Colonic mucosa (tissue), 4 donors: ENCODE results near the gene DUS1L. TPM values are rescaled to one million over a fixed set of nuclear protein-coding genes. Genes with fewer than 3 reads are reported as not detected.

Experiments used
- DNase-seq: peaks from one replicate; pipeline ENCODE4 v3.0.0-alpha.2; 2020
- H3K27ac ChIP-seq: fragments of 200-600 bp; one replicate; pipeline ENCODE4 v1.8.0; 2021
- H3K27me3 ChIP-seq: fragments of 200-600 bp; one replicate; pipeline ENCODE4 v1.8.0; 2021
- H3K36me3 ChIP-seq: fragments of 200-600 bp; one replicate; pipeline ENCODE4 v1.8.0; 2021
- H3K4me1 ChIP-seq: fragments of 200-600 bp; one replicate; pipeline ENCODE4 v1.8.0; 2021; ENCODE audit warnings: mild to moderate bottlenecking
- H3K4me3 ChIP-seq: fragments of 200-600 bp; one replicate; pipeline ENCODE4 v1.8.0; 2021
- H3K9ac ChIP-seq, 2 donors: one replicate each; pipeline ENCODE4 v1.7.0; 2013; ENCODE audit warnings: control low read depth in 2 of 2, low read depth in 2 of 2, low read length in 2 of 2
- H3K9me3 ChIP-seq: fragments of 200-600 bp; one replicate; pipeline ENCODE4 v1.8.0; 2021
- CTCF ChIP-seq: fragments of 200-600 bp; IDR thresholded peaks from one replicate; pipeline ENCODE4 v1.8.0; 2022; ENCODE audit warnings: antibody characterized with exemption, mild to moderate bottlenecking
- intact Hi-C: fragments of 100-400 bp; cut with DNase I; formaldehyde crosslinking; loops from one replicate; pipeline ENCODE4 v1.14.1; 2022
- total RNA-seq, 2 donors: library from RNA; stranded (reverse); fragmentation: NEBNext Ultra II Directional in 1 of 2; extraction: Animal tissue kit (Norgen Biotek cat#: 25700) in 1 of 2; gene quantifications; one replicate each; pipeline ENCODE4 v1.2.1, GENCODE V29; 2021
- donor health status: healthy.
- donor health status: DM: no; HTN: no; CAD: no.
- donor health status: DM: no; HTN: no; CAD: no.

Gene DUS1L
- total RNA-seq, 2 donors from 2014 or later: 113 to 253 TPM

- no peak for DNase-seq
- intact Hi-C loops: no loop called here
- peaks cover 10% of the 10 kb centered on the region for H3K4me1 ChIP-seq
- no peak for TF ChIP-seq CTCF
- H3K36me3 ChIP-seq: peaks cover 18% of the 10 kb centered on the region
- H3K27me3 ChIP-seq: no peaks in the 10 kb centered on the region
- H3K9me3 ChIP-seq: no peaks in the 10 kb centered on the region
- no peak overlapping the region for H3K4me3 ChIP-seq
- H3K9ac ChIP-seq: no peak overlapping the region
- no peak overlapping the region for H3K27ac ChIP-seq
Observed at GRCh38 chr17:82055965-82056728, 9.5 kb downstream of the DUS1L start.

- peaks cover 16% of the 10 kb centered on the region for H3K4me1 ChIP-seq
- no peaks in the 10 kb centered on the region for H3K9me3 ChIP-seq
- H3K36me3 ChIP-seq: peaks cover 10% of the 10 kb centered on the region
- TF ChIP-seq CTCF: no peak
- intact Hi-C loops: no loop called here
- no peak overlapping the region for H3K9ac ChIP-seq
- H3K27me3 ChIP-seq: no peaks in the 10 kb centered on the region
- H3K27ac ChIP-seq: no peak overlapping the region
- no peak for DNase-seq
- H3K4me3 ChIP-seq: no peak overlapping the region
Observed at GRCh38 chr17:82055023-82055964, 10.3 kb downstream of the DUS1L start.

- TF ChIP-seq CTCF: no peak
- Histone ChIP-seq H3K27ac (no peak overlapping the region), H3K36me3 (peaks cover 6% of the 10 kb centered on the region), H3K4me3 (no peak overlapping the region), H3K4me1 (peaks cover 16% of the 10 kb centered on the region), H3K9ac (no peak overlapping the region), H3K9me3 (no peaks in the 10 kb centered on the region), H3K27me3 (no peaks in the 10 kb centered on the region)
- intact Hi-C loops: no loop called here
- no peak for DNase-seq
Observed at GRCh38 chr17:82054351-82055022, 11.1 kb downstream of the DUS1L start.

GRCh38 chr17:82053556-82054263, 11.9 kb downstream of the DUS1L start:
- H3K9me3 ChIP-seq: no peaks in the 10 kb centered on the region
- no peak overlapping the region for H3K27ac ChIP-seq
- TF ChIP-seq CTCF: no peak
- H3K27me3 ChIP-seq: no peaks in the 10 kb centered on the region
- no peak overlapping the region for H3K4me3 ChIP-seq
- H3K36me3 ChIP-seq: peaks cover 6% of the 10 kb centered on the region
- peaks cover 16% of the 10 kb centered on the region for H3K4me1 ChIP-seq
- intact Hi-C loops: no loop called here
- DNase-seq: no peak
- no peak overlapping the region for H3K9ac ChIP-seq

- peaks cover 2% of the 10 kb centered on the region for H3K36me3 ChIP-seq
- intact Hi-C loops: no loop called here
- H3K27me3 ChIP-seq: no peaks in the 10 kb centered on the region
- H3K4me3 ChIP-seq: peak overlapping the region; percentile 94
- H3K9ac ChIP-seq: peak overlapping the region; percentile 77 to 88
- peaks cover 16% of the 10 kb centered on the region for H3K4me1 ChIP-seq
- DNase-seq: no peak
- H3K27ac ChIP-seq: no peak overlapping the region
- TF ChIP-seq CTCF: no peak
- no peaks in the 10 kb centered on the region for H3K9me3 ChIP-seq
Observed at GRCh38 chr17:82053130-82053529, 12.5 kb downstream of the DUS1L start.
